T-helper 17 cell (primary cell): Measurements from ENCODE around the gene CACNA1B. TPM values are rescaled to one million over a fixed set of nuclear protein-coding genes. Genes with fewer than 3 reads are reported as not detected.

Source experiments
- ATAC-seq: fragments of 150-1000 bp; cut with Tn5 transposase; 2 replicates; pipeline ENCODE4 v1.10.0; 2021; ENCODE audit warnings: mild to moderate bottlenecking, moderate library complexity
- DNase-seq, 3 donors: peaks; one replicate each; pipeline versions ENCODE4 v3.0.0 to v3.0.0-alpha.2; 2020 to 2021
- H3K9me3 ChIP-seq: one replicate; pipeline ENCODE4 v1.7.0; 2013; ENCODE audit warnings: low read length, mild to moderate bottlenecking; ENCODE audit not compliant: control insufficient read depth, poor library complexity, severe bottlenecking
- H3K27ac Mint-ChIP-seq: one replicate; pipeline ENCODE4 v1.8.0; 2022; ENCODE audit warnings: mild to moderate bottlenecking, moderate library complexity, mixed read lengths
- H3K27me3 Mint-ChIP-seq: one replicate; pipeline ENCODE4 v1.8.0; 2022; ENCODE audit warnings: mixed read lengths
- H3K36me3 Mint-ChIP-seq: one replicate; pipeline ENCODE4 v1.8.0; 2022; ENCODE audit warnings: low read depth, mixed read lengths
- H3K4me1 Mint-ChIP-seq: one replicate; pipeline ENCODE4 v1.8.0; 2022; ENCODE audit warnings: mild to moderate bottlenecking, mixed read lengths
- H3K4me3 Mint-ChIP-seq: one replicate; pipeline ENCODE4 v1.8.0; 2022; ENCODE audit warnings: mild to moderate bottlenecking, moderate library complexity, mixed read lengths
- total RNA-seq, 4 donors: library from RNA in 2 of 4; stranded (reverse) in 2 of 4; gene quantifications; one replicate each; pipeline ENCODE4 v1.2.3 and lab custom pipeline; 2022 to 2026

CACNA1B gene
- total RNA-seq, 2 donors from 2014 or later: 0.22 TPM; not detected in 1

DNA sequence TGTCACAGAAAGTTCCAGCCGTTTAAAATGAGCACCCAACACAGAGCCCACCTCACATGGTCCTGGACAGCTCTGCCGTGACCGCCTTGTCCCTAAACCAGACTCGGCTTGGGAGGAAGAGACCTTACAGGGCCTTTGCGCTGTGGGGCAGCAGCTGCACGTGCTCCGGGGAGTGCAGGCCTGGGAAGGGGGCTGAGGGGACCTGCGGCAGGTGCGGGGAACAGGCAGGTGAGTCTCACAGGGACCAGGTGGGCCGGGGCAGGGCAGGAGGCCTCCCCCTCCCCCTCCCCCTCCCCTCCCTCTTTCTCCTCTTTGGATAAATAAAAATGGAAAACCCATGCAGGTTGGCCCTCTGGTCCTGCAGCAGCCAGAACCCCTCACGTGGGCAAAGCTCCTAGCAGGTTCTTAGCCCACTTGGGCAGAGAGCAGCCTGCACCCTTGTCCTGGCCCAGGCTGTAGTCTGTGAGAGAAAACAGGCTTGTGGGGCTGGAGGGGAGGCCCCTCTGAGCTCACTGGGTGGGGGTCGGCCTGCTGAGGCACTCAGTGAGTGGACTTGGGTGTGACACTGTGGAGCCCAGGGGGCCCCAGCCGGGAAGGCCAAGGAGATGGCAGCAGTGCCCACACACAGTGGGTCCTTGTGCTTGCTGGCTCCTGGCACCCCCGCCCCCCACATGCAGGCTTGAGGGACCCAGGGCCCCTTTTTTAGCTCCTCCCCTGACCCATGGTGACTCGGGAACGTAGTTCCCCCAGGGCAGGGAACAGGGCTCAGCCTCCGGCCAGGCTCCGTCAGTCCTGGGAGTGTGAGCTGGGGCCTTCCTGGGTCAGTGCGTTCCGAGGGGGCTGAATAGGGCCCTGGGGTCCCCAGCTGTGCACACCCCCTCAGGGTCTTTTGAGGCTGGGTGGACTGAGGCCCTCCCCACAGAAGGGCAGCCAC, 40.0 kb upstream of the CACNA1B start:
- no peaks in the 10 kb centered on the region for H3K27me3 Mint-ChIP-seq
- no peaks in the 10 kb centered on the region for H3K4me1 Mint-ChIP-seq
- peaks cover 6% of the 10 kb centered on the region for H3K36me3 Mint-ChIP-seq
- H3K4me3 Mint-ChIP-seq: no peak overlapping the region
- H3K9me3 ChIP-seq: no peaks in the 10 kb centered on the region
- H3K27ac Mint-ChIP-seq: no peak overlapping the region
- ATAC-seq: no peak
- DNase-seq: no peak

DNA sequence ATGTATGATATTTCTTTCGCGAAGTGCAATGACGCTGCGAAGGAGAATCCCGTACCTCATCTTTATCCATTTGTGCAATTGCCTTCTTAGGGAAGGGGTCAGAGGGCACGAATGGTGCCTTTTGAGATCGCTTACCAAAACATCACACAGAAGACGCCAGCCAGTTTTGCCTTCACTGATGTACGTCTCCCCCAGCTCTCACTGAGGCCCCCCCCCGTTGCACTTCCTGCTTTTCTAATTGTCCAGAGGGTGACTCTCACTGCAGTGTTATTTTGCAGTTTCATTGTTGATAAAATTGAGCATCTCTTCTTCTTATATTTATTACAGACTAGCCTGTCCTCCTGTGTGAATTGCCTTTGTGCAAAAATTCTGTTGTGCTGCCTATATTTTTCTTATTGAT, 39.0 kb upstream of the CACNA1B start:
- Mint-ChIP-seq H3K36me3 (peaks cover 6% of the 10 kb centered on the region), H3K4me3 (no peak overlapping the region), H3K27me3 (no peaks in the 10 kb centered on the region), H3K27ac (no peak overlapping the region), H3K4me1 (no peaks in the 10 kb centered on the region)
- no peak for ATAC-seq
- H3K9me3 ChIP-seq: no peaks in the 10 kb centered on the region
- DNase-seq: no peak

GRCh38 chr9:137843355-137843754, 34.2 kb upstream of the CACNA1B start:
- DNase-seq: no peak
- Mint-ChIP-seq H3K4me3 (no peak overlapping the region), H3K27me3 (no peaks in the 10 kb centered on the region), H3K4me1 (no peaks in the 10 kb centered on the region), H3K27ac (no peak overlapping the region), H3K36me3 (no peaks in the 10 kb centered on the region)
- H3K9me3 ChIP-seq: no peaks in the 10 kb centered on the region
- no peak for ATAC-seq

GRCh38 chr9:137851516-137852267, 25.9 kb upstream of the CACNA1B start:
- Mint-ChIP-seq H3K27ac (no peak overlapping the region), H3K4me1 (no peaks in the 10 kb centered on the region), H3K27me3 (no peaks in the 10 kb centered on the region), H3K36me3 (no peaks in the 10 kb centered on the region), H3K4me3 (no peak overlapping the region)
- ATAC-seq: no peak
- DNase-seq: no peak
- peaks cover 2% of the 10 kb centered on the region for H3K9me3 ChIP-seq

DNA sequence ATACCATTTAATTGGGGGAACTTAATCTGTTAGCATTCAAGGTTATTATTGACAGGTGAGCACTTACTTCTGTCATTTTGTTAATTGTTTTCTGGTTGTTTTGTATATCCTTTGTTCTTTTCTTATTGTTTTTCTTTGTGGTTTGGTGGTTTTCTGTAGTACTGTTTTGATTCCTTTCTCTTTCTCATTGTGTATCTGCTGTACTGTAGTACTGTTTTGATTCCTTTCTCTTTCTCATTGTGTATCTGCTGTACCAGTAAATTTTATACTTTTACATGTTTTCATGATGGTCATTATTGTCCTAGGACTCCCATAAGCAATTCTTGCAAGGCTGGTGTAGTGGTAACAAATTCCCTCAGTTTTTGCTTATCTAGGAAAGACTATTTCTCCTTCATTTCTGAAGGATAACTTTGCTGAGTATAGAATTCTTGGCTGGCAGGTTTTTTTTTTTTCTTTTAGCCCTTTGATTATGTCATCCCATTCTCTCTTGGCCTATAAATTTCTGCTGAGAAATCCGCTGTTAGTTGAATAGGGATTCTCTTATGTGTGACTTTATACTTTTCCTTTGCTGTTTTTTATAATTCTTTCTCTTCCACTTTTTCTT, 24.1 kb upstream of the CACNA1B start:
- Mint-ChIP-seq H3K27me3 (no peaks in the 10 kb centered on the region), H3K36me3 (no peaks in the 10 kb centered on the region), H3K4me3 (no peak overlapping the region), H3K4me1 (no peaks in the 10 kb centered on the region), H3K27ac (no peak overlapping the region)
- peaks cover 2% of the 10 kb centered on the region for H3K9me3 ChIP-seq
- DNase-seq (no peak), ATAC-seq (no peak)

DNA sequence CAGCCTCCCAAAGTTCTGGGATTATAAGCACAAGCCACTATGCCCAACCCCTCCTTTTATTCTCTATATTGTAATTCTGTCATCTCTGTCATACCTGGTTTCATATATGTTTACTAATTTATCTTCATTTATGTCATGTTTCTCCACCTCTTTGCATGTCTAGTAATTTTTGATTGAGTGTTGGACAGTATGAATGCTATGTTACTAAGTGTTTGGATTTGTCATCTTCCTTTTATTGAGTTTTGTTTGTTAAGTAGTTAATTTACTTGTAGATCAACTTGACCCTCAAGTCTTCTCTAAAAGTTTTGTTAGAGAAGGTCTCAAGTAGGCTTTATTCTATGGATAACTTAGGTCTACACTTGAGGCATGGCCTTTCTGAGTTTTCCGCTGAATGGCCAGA, 17.2 kb upstream of the CACNA1B start:
- peaks cover 11% of the 10 kb centered on the region for H3K27me3 Mint-ChIP-seq
- peaks cover under 1% of the 10 kb centered on the region for H3K9me3 ChIP-seq
- H3K4me1 Mint-ChIP-seq: peaks cover 5% of the 10 kb centered on the region
- no peak overlapping the region for H3K4me3 Mint-ChIP-seq
- no peak overlapping the region for H3K27ac Mint-ChIP-seq
- ATAC-seq (no peak), DNase-seq (no peak)
- H3K36me3 Mint-ChIP-seq: peaks cover 5% of the 10 kb centered on the region

DNA sequence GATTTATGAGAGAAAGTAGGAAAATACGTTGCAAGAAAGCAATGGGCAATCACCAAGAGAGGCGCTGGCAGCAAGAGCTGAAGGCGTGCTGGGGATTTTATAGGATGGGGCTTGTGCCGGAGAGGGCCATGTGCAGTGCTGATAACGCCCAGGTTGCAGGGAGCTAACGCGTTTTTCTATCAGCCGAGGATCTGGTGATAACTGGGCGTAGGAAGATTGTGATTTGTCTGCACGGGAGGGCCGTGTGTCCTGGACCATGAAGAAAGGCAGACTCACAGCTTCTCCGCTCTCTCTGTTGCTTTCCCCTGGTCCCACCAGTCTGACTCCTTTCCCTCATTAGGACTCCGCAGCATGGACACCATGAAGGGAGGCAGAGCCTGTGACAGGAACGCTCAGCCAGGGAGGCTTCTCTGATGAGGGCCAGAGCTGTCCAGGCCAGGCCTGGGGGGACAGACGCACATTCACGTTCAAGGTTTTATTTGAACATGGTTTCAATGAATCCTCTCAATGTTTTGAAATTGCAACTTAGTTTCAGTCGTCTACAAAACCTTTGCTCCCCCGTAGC, 11.9 kb upstream of the CACNA1B start:
- ATAC-seq (no peak), DNase-seq (no peak)
- peaks cover 7% of the 10 kb centered on the region for H3K4me1 Mint-ChIP-seq
- peaks cover 7% of the 10 kb centered on the region for H3K36me3 Mint-ChIP-seq
- H3K27ac Mint-ChIP-seq: no peak overlapping the region
- H3K9me3 ChIP-seq: no peaks in the 10 kb centered on the region
- H3K4me3 Mint-ChIP-seq: no peak overlapping the region
- H3K27me3 Mint-ChIP-seq: peaks cover 38% of the 10 kb centered on the region

DNA sequence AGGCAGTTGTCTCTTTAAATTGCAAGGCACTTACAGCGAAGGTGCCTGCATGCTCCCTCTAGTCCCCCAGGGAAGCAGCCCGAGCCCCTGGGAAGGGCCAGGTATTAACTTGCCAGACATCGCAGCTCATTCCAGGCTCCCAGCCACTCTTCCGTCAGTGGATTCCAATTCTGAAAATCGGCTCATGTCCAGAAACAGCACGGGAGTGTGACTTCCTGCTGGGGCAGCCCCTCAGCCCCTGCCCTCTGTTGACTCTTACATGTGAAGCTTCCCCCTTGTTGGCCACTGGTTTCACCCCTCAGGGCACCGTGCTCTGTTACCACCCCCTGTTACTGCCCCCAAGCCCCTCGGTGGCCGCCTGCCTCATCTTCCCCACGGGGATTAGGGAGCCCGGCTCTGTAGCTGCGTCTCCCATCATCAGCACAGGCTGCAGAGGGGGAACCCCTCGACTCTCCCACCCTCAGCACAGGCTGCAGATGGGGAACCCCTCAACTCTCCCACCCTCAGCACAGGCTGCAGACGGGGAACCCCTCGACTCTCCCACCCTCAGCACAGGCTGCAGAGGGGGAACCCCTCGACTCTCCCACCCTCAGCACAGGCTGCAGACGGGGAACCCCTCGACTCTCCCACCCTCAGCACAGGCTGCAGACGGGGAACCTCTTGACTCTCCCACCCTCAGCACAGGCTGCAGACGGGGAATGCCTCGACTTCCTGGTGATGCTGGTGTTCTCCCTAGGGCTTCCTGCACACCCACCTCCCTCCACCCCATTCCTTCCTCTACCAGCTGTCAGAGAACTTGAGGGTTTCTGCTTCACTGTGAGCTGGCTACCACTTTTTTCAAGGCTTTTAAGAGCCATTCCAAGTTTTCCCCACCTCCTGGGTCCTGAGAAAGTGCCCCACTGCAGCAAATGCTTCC, 11.1 kb upstream of the CACNA1B start:
- Mint-ChIP-seq H3K4me1 (peaks cover 7% of the 10 kb centered on the region), H3K27me3 (peaks cover 42% of the 10 kb centered on the region), H3K36me3 (peaks cover 7% of the 10 kb centered on the region), H3K4me3 (no peak overlapping the region), H3K27ac (no peak overlapping the region)
- ATAC-seq (no peak), DNase-seq (no peak)
- no peaks in the 10 kb centered on the region for H3K9me3 ChIP-seq

- ATAC-seq (no peak), DNase-seq (no peak)
- H3K4me1 Mint-ChIP-seq: peaks cover 2% of the 10 kb centered on the region
- H3K27me3 Mint-ChIP-seq: peaks cover 56% of the 10 kb centered on the region
- no peak overlapping the region for H3K27ac Mint-ChIP-seq
- H3K36me3 Mint-ChIP-seq: peaks cover 6% of the 10 kb centered on the region
- no peaks in the 10 kb centered on the region for H3K9me3 ChIP-seq
- H3K4me3 Mint-ChIP-seq: no peak overlapping the region
These were observed 7.2 kb upstream of the CACNA1B start for GRCh38 chr9:137870432-137870831.

- ATAC-seq: no peak
- Mint-ChIP-seq H3K4me1 (peaks cover 2% of the 10 kb centered on the region), H3K36me3 (peaks cover 6% of the 10 kb centered on the region), H3K27me3 (peaks cover 52% of the 10 kb centered on the region), H3K27ac (no peak overlapping the region), H3K4me3 (no peak overlapping the region)
- DNase-seq: no peak
- no peaks in the 10 kb centered on the region for H3K9me3 ChIP-seq
These were observed 5.3 kb upstream of the CACNA1B start for GRCh38 chr9:137872296-137872695.

GRCh38 chr9:137873408-137873807, 4.2 kb upstream of the CACNA1B start:
- Mint-ChIP-seq H3K27ac (no peak overlapping the region), H3K4me1 (peaks cover 2% of the 10 kb centered on the region), H3K27me3 (peaks cover 44% of the 10 kb centered on the region), H3K36me3 (peaks cover 5% of the 10 kb centered on the region), H3K4me3 (no peak overlapping the region)
- no peaks in the 10 kb centered on the region for H3K9me3 ChIP-seq
- no peak for ATAC-seq
- DNase-seq: no peak

DNA sequence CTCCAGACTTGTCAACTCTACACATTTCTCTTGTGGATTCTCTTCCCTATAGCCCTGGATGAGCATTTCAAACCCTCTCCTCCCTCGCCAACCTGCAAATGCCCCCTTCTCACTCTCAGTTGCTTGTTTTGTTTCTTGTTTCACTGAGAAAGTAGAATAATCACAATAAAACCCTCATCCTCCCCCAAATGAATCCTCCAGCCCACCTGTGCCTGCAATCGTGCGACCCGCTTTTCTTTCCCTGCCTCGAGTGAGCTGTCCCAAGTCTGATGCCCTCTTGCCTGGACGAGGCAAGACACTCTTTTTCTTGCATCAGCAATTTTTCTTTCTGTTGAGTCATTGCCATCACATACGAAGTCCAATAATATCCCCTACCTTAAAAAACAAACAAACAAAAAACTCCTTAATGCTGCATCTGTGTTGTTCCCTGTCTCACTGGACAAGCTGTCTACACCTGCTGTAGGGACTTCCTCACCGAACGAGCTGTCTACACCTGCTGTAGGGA, 3.7 kb upstream of the CACNA1B start:
- ATAC-seq (no peak), DNase-seq (no peak)
- no peaks in the 10 kb centered on the region for H3K9me3 ChIP-seq
- H3K27me3 Mint-ChIP-seq: peaks cover 44% of the 10 kb centered on the region
- H3K36me3 Mint-ChIP-seq: peaks cover 5% of the 10 kb centered on the region
- no peak overlapping the region for H3K27ac Mint-ChIP-seq
- H3K4me3 Mint-ChIP-seq: peak overlapping the region; percentile 10
- peaks cover 2% of the 10 kb centered on the region for H3K4me1 Mint-ChIP-seq
